ENCODE measurements around the gene ETNPPL.
"Not testable (repeated sequence)": the region's sequence is repeated elsewhere in the genome, so short reads cannot be mapped to it uniquely, and the experiment has no call there.

ETNPPL gene

DNA sequence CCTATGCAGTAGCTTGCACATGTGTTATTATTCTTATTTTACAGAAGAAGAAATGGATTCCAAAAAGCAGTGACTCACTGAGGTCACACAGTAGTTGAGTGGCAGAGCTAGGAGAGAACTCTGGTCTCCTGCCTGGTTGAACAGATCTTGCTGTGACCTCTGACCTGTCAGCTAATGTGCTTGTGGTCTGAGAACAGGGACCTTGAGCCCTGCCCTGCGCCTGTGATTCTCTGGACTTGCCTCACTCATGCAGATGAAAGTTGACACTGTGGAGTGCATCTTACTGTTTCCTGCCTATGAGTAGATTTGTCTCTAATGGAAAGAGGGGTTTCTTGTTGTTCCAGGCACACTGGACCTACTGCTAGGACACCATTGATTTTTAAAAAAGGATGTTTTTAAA, 32.3 kb downstream of the ETNPPL start:
- DNase-seq (ENCODE audit: low spot score) = no peak
- in situ Hi-C loops (cut with MboI; ENCODE audit: low sequenced_read_pairs, unreplicated experiment) = no loop called here
- TF ChIP-seq, protein P1, sequence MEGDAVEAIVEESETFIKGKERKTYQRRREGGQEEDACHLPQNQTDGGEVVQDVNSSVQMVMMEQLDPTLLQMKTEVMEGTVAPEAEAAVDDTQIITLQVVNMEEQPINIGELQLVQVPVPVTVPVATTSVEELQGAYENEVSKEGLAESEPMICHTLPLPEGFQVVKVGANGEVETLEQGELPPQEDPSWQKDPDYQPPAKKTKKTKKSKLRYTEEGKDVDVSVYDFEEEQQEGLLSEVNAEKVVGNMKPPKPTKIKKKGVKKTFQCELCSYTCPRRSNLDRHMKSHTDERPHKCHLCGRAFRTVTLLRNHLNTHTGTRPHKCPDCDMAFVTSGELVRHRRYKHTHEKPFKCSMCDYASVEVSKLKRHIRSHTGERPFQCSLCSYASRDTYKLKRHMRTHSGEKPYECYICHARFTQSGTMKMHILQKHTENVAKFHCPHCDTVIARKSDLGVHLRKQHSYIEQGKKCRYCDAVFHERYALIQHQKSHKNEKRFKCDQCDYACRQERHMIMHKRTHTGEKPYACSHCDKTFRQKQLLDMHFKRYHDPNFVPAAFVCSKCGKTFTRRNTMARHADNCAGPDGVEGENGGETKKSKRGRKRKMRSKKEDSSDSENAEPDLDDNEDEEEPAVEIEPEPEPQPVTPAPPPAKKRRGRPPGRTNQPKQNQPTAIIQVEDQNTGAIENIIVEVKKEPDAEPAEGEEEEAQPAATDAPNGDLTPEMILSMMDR (IDR thresholded peaks at IDR 0.05; ENCODE audit: borderline replicate concordance, control extremely low read depth, extremely low read depth, insufficient read depth, missing control alignments) = no peak

DNA sequence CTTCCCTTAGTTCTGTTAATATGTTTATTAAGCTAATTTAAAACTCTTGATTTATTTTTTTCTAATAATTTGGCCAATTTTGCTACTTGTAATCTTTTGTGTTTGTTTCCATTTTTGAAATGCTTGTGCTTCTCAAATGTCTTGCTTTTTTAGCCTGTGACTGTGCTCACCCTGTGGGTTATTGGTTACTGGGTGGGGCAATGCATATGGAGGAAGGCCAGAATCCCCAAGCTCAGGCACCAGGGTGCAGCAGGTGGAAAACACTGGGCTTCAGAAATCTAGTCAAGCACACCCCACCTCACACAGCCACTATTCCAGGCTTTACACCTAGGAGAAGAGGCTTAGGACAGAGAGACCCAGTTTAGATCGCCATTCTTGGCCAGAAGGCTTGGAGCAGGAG, 33.1 kb downstream of the ETNPPL start:
- DNase-seq (ENCODE audit: low spot score) = no peak
- TF ChIP-seq, protein P1 (IDR thresholded peaks at IDR 0.05; ENCODE audit: borderline replicate concordance, control extremely low read depth, extremely low read depth, insufficient read depth, missing control alignments) = no peak
- in situ Hi-C loops (cut with MboI; ENCODE audit: low sequenced_read_pairs, unreplicated experiment) = no loop called here

DNA sequence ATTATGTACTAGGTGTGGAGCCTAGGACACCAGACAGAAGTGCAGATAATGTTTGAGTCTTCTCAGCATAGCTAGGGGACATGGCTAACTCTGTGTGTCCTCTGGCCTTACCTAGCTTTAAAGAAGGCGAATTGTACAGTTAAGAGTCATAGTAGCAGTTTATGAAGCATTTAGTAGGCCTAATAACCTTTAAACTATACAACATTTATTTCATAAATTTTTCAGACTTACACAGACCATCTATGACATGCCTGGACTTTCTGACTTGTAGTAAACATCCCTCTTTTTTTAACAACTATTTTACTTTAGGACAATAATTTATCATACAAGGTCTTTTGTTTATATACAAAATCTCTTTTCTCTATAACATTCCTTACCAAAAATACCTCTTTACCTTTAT, 37.4 kb downstream of the ETNPPL start:
- in situ Hi-C loops (cut with MboI; ENCODE audit: low sequenced_read_pairs, unreplicated experiment) = no loop called here
- no peak for DNase-seq (ENCODE audit: low spot score)
- TF ChIP-seq, protein P1 (IDR thresholded peaks at IDR 0.05; ENCODE audit: borderline replicate concordance, control extremely low read depth, extremely low read depth, insufficient read depth, missing control alignments) = no peak

DNA sequence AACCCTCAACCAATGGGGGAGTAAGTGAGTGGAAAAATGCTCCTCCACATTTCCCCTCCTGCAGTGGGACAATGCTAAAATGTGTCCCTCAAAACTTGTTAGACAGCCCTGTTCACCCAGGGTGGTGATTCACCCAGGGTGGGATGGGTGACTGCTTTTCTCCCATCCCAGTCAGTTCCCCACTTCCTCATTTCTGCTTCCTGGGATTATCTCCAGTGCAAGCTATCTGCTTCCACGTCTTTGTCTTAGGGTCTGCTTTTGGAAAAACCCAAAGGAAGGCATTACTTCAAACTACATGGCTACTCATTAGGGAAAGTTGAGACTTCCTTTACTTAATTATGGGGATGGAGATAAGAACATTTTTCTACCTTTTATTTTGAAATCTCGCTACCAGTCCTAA, 45.5 kb downstream of the ETNPPL start:
- in situ Hi-C loops (cut with MboI; ENCODE audit: low sequenced_read_pairs, unreplicated experiment) = no loop called here
- TF ChIP-seq, protein P1 (IDR thresholded peaks at IDR 0.05; ENCODE audit: borderline replicate concordance, control extremely low read depth, extremely low read depth, insufficient read depth, missing control alignments) = no peak
- no peak for DNase-seq (ENCODE audit: low spot score)

DNA sequence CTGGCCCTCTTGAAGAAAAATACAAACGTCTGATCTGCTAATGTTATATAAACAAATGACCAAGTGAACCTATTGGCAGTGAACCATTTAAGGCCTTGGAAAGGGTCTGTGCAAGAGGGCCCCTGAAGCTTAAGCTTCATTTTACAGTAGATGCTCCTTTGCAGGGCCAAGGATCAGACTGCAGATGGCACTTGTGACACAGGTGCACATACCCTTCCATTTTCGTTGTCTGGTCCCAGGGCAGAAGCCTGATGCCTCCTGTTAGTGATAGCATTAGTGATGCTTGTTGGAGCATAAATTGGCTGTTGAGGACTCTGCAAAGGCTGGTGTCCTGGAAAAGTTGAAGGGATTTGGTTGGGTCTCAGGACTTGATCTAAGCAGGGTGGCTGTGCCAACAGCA, 46.5 kb downstream of the ETNPPL start:
- in situ Hi-C loops (cut with MboI; ENCODE audit: low sequenced_read_pairs, unreplicated experiment) = no loop called here
- no peak for DNase-seq (ENCODE audit: low spot score)
- TF ChIP-seq, protein P1 (IDR thresholded peaks at IDR 0.05; ENCODE audit: borderline replicate concordance, control extremely low read depth, extremely low read depth, insufficient read depth, missing control alignments) = no peak

DNA sequence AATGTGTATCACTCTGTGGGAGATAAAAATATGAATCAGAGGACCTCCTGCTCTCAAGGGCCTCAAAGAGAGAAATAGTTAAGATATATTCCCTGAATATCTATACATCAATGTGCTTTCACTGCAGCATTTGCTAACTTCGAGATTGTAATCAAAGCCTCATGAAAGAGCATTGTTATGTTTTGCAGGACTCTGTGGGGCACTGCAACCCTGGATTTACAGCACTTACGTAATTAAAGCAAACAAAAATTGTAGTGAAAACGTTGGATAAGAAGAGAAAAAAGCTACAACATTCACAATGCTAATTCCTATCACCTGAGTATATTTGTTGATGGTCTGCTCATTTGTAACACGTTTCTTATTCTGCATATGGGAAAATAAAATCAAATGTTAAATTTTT, 48.0 kb downstream of the ETNPPL start:
- in situ Hi-C loops (cut with MboI; ENCODE audit: low sequenced_read_pairs, unreplicated experiment) = no loop called here
- TF ChIP-seq, protein P1 (IDR thresholded peaks at IDR 0.05; ENCODE audit: borderline replicate concordance, control extremely low read depth, extremely low read depth, insufficient read depth, missing control alignments) = no peak
- no peak for DNase-seq (ENCODE audit: low spot score)

DNA sequence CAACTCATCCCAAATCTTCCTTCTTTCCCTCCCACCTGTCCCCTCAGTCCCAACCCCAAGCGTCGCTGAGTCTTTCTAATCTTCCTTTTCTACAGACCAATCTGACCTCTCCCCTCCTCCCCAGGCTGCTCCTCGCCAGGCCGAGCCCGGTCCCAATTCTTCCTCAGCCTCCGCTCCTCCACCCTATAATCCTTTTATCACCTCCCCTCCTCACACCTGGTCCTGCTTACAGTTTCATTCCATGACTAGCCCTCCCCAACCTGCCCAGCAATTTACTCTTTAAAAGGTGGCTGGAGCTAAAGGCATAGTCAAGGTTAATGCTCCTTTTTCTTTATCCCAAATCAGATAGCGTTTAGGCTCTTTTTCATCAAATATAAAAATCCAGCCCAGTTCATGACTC, 52.3 kb downstream of the ETNPPL start:
- in situ Hi-C loops (cut with MboI; ENCODE audit: low sequenced_read_pairs, unreplicated experiment); DNase-seq (ENCODE audit: low spot score): not testable (repeated sequence)
